GM23338 (cell line): Measurements from ENCODE around the gene PCDHA8.
"Not testable (repeated sequence)": the region's sequence is repeated elsewhere in the genome, so short reads cannot be mapped to it uniquely, and the experiment has no call there.

ENCODE experiments used
- CREB1 ChIP-seq: fragments of 250-450 bp; sonication (Bioruptor Pico); IDR thresholded peaks from 2 replicates; pipeline ENCODE4 v1.5.0; 2020; ENCODE audit warnings: low read depth, mild to moderate bottlenecking, moderate library complexity
- EZH2phosphoT487 ChIP-seq: fragments of 200-600 bp; sonication (generic); IDR thresholded peaks from one replicate; pipeline ENCODE4 v1.8.1; 2018; ENCODE audit warnings: antibody characterized with exemption; ENCODE audit not compliant: unreplicated experiment
- POLR2AphosphoS5 ChIP-seq: IDR thresholded peaks from 2 replicates; pipeline ENCODE4 v1.6.1; 2016; ENCODE audit warnings: antibody characterized with exemption, low read depth
- ZNF114 ChIP-seq: fragments of 250-450 bp; sonication (Bioruptor Pico); IDR thresholded peaks from 2 replicates; pipeline ENCODE4 v1.5.0; 2020; ENCODE audit warnings: mild to moderate bottlenecking, moderate library complexity
- TF ChIP-seq, protein P1 (sequence below), 2 experiments: fragments of 200-600 bp in 1 of 2; sonication (generic) in 1 of 2; conservative IDR thresholded peaks; 2 replicates each; pipeline versions ENCODE4 v1.5.1 to v1.6.1; 2016 to 2017; ENCODE audit warnings: antibody characterized with exemption in 2 of 2, low read depth in 2 of 2, mild to moderate bottlenecking in 2 of 2, moderate library complexity in 1 of 2
- TF ChIP-seq, protein P2 (sequence below): IDR thresholded peaks from one replicate; pipeline ENCODE4 v1.6.1; 2018; ENCODE audit warnings: antibody characterized with exemption; ENCODE audit not compliant: unreplicated experiment
- TF ChIP-seq, protein P3 (sequence below): IDR thresholded peaks from 2 replicates; pipeline ENCODE4 v1.6.1; 2016; ENCODE audit warnings: antibody characterized with exemption

DNA sequence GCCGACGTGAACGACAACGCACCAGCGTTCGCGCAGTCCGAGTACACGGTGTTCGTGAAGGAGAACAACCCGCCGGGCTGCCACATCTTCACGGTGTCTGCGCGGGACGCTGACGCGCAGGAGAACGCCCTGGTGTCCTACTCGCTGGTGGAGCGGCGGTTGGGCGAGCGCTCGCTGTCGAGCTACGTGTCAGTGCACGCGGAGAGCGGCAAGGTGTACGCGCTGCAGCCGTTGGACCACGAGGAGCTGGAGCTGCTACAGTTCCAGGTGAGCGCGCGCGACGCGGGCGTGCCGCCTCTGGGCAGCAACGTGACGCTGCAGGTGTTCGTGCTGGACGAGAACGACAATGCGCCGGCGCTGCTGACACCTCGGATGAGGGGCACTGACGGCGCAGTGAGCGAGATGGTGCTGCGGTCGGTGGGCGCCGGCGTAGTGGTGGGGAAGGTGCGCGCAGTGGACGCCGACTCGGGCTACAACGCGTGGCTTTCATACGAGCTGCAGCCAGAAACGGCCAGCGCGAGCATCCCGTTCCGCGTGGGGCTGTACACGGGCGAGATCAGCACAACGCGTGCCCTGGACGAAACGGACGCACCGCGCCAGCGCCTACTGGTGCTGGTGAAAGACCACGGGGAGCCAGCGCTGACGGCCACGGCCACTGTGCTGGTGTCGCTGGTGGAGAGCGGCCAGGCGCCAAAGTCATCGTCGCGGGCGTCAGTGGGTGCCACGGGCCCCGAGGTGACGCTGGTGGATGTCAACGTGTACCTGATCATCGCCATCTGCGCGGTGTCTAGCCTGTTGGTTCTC is 9.0 kb downstream of the PCDHA8 start:
- TF ChIP-seq, protein P1, sequence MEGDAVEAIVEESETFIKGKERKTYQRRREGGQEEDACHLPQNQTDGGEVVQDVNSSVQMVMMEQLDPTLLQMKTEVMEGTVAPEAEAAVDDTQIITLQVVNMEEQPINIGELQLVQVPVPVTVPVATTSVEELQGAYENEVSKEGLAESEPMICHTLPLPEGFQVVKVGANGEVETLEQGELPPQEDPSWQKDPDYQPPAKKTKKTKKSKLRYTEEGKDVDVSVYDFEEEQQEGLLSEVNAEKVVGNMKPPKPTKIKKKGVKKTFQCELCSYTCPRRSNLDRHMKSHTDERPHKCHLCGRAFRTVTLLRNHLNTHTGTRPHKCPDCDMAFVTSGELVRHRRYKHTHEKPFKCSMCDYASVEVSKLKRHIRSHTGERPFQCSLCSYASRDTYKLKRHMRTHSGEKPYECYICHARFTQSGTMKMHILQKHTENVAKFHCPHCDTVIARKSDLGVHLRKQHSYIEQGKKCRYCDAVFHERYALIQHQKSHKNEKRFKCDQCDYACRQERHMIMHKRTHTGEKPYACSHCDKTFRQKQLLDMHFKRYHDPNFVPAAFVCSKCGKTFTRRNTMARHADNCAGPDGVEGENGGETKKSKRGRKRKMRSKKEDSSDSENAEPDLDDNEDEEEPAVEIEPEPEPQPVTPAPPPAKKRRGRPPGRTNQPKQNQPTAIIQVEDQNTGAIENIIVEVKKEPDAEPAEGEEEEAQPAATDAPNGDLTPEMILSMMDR (conservative IDR thresholded peaks at IDR 0.05; ENCODE audit: low read depth in 2 of 2) = not testable (repeated sequence)
- not testable (repeated sequence) for TF ChIP-seq POLR2AphosphoS5; CREB1 (CRISPR knock-in tag); EZH2phosphoT487; ZNF114 (CRISPR knock-in tag)
- TF ChIP-seq, protein P2, sequence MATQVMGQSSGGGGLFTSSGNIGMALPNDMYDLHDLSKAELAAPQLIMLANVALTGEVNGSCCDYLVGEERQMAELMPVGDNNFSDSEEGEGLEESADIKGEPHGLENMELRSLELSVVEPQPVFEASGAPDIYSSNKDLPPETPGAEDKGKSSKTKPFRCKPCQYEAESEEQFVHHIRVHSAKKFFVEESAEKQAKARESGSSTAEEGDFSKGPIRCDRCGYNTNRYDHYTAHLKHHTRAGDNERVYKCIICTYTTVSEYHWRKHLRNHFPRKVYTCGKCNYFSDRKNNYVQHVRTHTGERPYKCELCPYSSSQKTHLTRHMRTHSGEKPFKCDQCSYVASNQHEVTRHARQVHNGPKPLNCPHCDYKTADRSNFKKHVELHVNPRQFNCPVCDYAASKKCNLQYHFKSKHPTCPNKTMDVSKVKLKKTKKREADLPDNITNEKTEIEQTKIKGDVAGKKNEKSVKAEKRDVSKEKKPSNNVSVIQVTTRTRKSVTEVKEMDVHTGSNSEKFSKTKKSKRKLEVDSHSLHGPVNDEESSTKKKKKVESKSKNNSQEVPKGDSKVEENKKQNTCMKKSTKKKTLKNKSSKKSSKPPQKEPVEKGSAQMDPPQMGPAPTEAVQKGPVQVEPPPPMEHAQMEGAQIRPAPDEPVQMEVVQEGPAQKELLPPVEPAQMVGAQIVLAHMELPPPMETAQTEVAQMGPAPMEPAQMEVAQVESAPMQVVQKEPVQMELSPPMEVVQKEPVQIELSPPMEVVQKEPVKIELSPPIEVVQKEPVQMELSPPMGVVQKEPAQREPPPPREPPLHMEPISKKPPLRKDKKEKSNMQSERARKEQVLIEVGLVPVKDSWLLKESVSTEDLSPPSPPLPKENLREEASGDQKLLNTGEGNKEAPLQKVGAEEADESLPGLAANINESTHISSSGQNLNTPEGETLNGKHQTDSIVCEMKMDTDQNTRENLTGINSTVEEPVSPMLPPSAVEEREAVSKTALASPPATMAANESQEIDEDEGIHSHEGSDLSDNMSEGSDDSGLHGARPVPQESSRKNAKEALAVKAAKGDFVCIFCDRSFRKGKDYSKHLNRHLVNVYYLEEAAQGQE = not testable (repeated sequence)
- TF ChIP-seq, protein P3, sequence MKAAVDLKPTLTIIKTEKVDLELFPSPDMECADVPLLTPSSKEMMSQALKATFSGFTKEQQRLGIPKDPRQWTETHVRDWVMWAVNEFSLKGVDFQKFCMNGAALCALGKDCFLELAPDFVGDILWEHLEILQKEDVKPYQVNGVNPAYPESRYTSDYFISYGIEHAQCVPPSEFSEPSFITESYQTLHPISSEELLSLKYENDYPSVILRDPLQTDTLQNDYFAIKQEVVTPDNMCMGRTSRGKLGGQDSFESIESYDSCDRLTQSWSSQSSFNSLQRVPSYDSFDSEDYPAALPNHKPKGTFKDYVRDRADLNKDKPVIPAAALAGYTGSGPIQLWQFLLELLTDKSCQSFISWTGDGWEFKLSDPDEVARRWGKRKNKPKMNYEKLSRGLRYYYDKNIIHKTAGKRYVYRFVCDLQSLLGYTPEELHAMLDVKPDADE = not testable (repeated sequence)
